K562 (cell line): ENCODE measurements around the gene SERPINA9. TPM values are rescaled to one million over a fixed set of nuclear protein-coding genes. Genes with fewer than 3 reads are reported as not detected.

ENCODE experiments used
- ATAC-seq: fragments of 200-7000 bp; cut with Tn5 transposase; 3 replicates; pipeline ENCODE4 v1.9.1; 2020; ENCODE audit warnings: moderate library complexity
- BruUV-seq: library from RNA; stranded (reverse); fragments of 400-500 nt; replicated peaks from 2 replicates; lab custom pipeline; 2021; lab: Mats Ljungman, UMichigan
- CTCF ChIA-PET: fragments of 300-600 bp; formaldehyde crosslinking; extraction: SDS; loops from one replicate; lab custom pipeline; 2021; ENCODE audit warnings: low intra/inter-chr PET ratio; lab: Yijun Ruan, JAX
- POLR2A ChIA-PET: fragments of 300-600, 350-650 bp; sonication (Branson Sonifier 250); formaldehyde crosslinking; extraction: SDS; loops from one replicate; lab custom pipeline; 2021; ENCODE audit warnings: antibody characterized with exemption, inconsistent platforms; lab: Yijun Ruan, JAX
- DNase-seq, 4 experiments: peaks; one replicate each; pipeline versions ENCODE4 v3.0.0 to v3.0.0-alpha.2; 2011 to 2018; ENCODE audit warnings: low spot score in 3 of 4, mixed read lengths in 3 of 4; ENCODE audit errors: extremely low read depth in 1 of 4
- FAIRE-seq: peaks from 2 replicates; lab custom pipeline; 2011; peaks lifted over from hg19 to GRCh38; lab: Jason Lieb, UNC
- H2AFZ ChIP-seq: 2 replicates; pipeline ENCODE4 v1.6.0; 2011; ENCODE audit warnings: low read depth, low read length, control low read depth, inconsistent platforms
- H3K27ac ChIP-seq: fragments of 200-600 bp; 3 replicates; pipeline ENCODE4 v1.8.0; 2011; ENCODE audit warnings: low read depth, mild to moderate bottlenecking, control low read depth, inconsistent platforms, low read length, moderate library complexity, mixed read lengths; ENCODE audit errors: extremely low read depth
- H3K27me3 ChIP-seq, 2 experiments: fragments of 300-600 bp in 1 of 2; 2 replicates in 1 of 2; 3 replicates in 1 of 2; pipeline versions ENCODE4 v1.6.0 to v1.8.0; 2011; ENCODE audit warnings: inconsistent platforms in 2 of 2, low read length in 2 of 2, mild to moderate bottlenecking in 1 of 2, mixed read lengths in 1 of 2, moderate library complexity in 1 of 2; ENCODE audit not compliant: control insufficient read depth in 2 of 2, insufficient read depth in 2 of 2
- H3K36me3 ChIP-seq: fragments of 300-600 bp; 3 replicates; pipeline ENCODE4 v1.8.0; 2011; ENCODE audit warnings: mild to moderate bottlenecking, low read length, inconsistent platforms; ENCODE audit not compliant: control insufficient read depth, insufficient read depth
- H3K4me1 ChIP-seq, 2 experiments: fragments of 200-600 bp in 1 of 2; replicated peaks in 1 of 2; 2 replicates in 1 of 2; 3 replicates in 1 of 2; pipeline versions ENCODE4 v1.5.1 to v1.8.0; 2011; ENCODE audit warnings: inconsistent platforms in 2 of 2, low read length in 2 of 2, mild to moderate bottlenecking in 1 of 2, mixed read lengths in 1 of 2, moderate library complexity in 1 of 2; ENCODE audit not compliant: control insufficient read depth in 2 of 2, insufficient read depth in 2 of 2
- H3K4me2 ChIP-seq: 2 replicates; pipeline ENCODE4 v1.6.1; 2011; ENCODE audit warnings: low read length, control low read depth, inconsistent platforms, mixed read lengths; ENCODE audit not compliant: insufficient read depth
- H3K4me3 ChIP-seq: fragments of 200-600 bp; sonication (generic), shearing (Covaris generic); 2 replicates; pipeline ENCODE4 v1.5.1; 2016; ENCODE audit warnings: control low read depth, inconsistent platforms
- H3K79me2 ChIP-seq: fragments of 200-600 bp; 3 replicates; pipeline ENCODE4 v1.8.0; 2011; ENCODE audit warnings: low read length, inconsistent platforms; ENCODE audit not compliant: control insufficient read depth, insufficient read depth
- H3K9ac ChIP-seq, 2 experiments: 2 replicates each; pipeline versions ENCODE4 v1.6.0 to v1.6.1; 2011; ENCODE audit warnings: low read depth in 2 of 2, low read length in 2 of 2, control low read depth in 1 of 2, inconsistent platforms in 1 of 2, mild to moderate bottlenecking in 1 of 2, mixed read lengths in 1 of 2; ENCODE audit not compliant: insufficient read depth in 1 of 2
- H3K9me1 ChIP-seq: one replicate; pipeline ENCODE4 v1.6.0; 2011; ENCODE audit warnings: inconsistent platforms, mild to moderate bottlenecking, low read length, moderate library complexity; ENCODE audit not compliant: control insufficient read depth, insufficient read depth
- H3K9me3 ChIP-seq: replicated peaks from 2 replicates; pipeline ENCODE4 v1.5.1; 2011; ENCODE audit warnings: low read depth, low read length, inconsistent platforms; ENCODE audit not compliant: control insufficient read depth, insufficient read depth
- H4K20me1 ChIP-seq: replicated peaks from 2 replicates; pipeline ENCODE4 v1.6.1; 2011; ENCODE audit warnings: low read length, inconsistent platforms, mixed read lengths; ENCODE audit not compliant: control insufficient read depth, insufficient read depth
- COPS2 ChIP-seq: fragments of 450-650 bp; conservative IDR thresholded peaks from 2 replicates; pipeline ENCODE4 v1.6.1; 2016; ENCODE audit warnings: mild to moderate bottlenecking, moderate library complexity
- EHMT2 ChIP-seq: fragments of 450-650 bp; IDR thresholded peaks from 2 replicates; pipeline ENCODE4 v1.6.1; 2018; ENCODE audit warnings: antibody characterized with exemption
- HNRNPUL1 ChIP-seq: fragments of 200-400 bp; formaldehyde crosslinking; IDR thresholded peaks from 2 replicates; pipeline ENCODE4 v1.6.1; 2017; ENCODE audit warnings: low read length
- ZNF274 ChIP-seq: IDR thresholded peaks from 2 replicates; pipeline ENCODE4 v1.6.1; 2011; ENCODE audit warnings: low read depth, mild to moderate bottlenecking, low read length, moderate library complexity, borderline replicate concordance
- WGBS: fragments of 100-300 bp; shearing (Covaris generic); methylation state at CpG from one replicate; pipeline ENCODE4 v1.1.6; 2016; ENCODE audit warnings: low coverage, mixed read lengths; ENCODE audit not compliant: insufficient coverage; ENCODE audit errors: missing lambda C conversion rate; 5-methylcytosine and 5-hydroxymethylcytosine counted together
- in situ Hi-C: fragments of 300-500 bp; cut with MboI; formaldehyde crosslinking; loops from 4 replicates; pipeline ENCODE4 v1.15.0; 2018; ENCODE audit warnings: inconsistent platforms, mixed read lengths
- intact Hi-C: fragments of 100-400 bp; cut with micrococcal nuclease; formaldehyde crosslinking; loops from 2 replicates; pipeline ENCODE4 v1.14.2; 2022
- polyA plus RNA-seq, 8 experiments: library from polyadenylated mRNA; depleted of rRNA in 4 of 8; stranded (reverse) in 5 of 8; unstranded in 3 of 8; fragments of >200 nt; fragmentation: Nextera tagmentation in 2 of 8; fragmentation: Illumina TruSeq in 1 of 8; extraction: Ambion mirVana in 2 of 8; extraction: Trizol in 1 of 8; gene quantifications; 2 replicates each; pipeline versions ENCODE4 v1.2.1 to v1.2.3, GENCODE V29; 2011 to 2014; ENCODE audit warnings: inconsistent platforms in 1 of 8, missing spikeins in 1 of 8
- total RNA-seq, 7 experiments: library from RNA; depleted of rRNA in 6 of 7; stranded (reverse); fragments of >200 nt in 6 of 7; fragmentation: Illumina TruSeq in 2 of 7; extraction: Trizol in 2 of 7; gene quantifications; 2 replicates each; pipeline versions ENCODE4 v1.2.1 to v1.2.3, GENCODE V29; 2011 to 2021; ENCODE audit warnings: low replicate concordance in 1 of 7

SERPINA9 gene
- total and polyA plus RNA-seq, 9 of the 15 experiments (the other 6 are each of a cell fraction or from before 2014, with no cell fraction given): not detected

DNA sequence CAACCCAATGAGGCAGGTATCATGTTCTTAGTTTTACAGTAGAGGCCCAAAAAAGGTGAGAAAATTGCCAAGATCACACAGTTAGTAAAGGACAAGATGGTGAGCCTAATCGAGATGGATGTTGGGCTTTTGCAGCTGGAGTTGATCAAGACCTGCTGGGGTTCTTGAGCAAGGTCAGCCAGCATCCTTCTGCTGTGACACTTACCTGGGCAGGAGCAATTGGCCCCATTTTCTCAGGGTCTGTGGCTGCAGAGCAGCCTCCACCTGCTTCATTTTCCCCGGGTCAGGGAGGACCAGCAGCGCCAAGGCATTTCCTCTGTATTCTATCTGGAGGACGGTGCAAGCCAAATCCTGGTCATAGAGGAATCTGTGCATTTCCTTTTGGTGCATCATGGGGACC, 29.9 kb downstream of the SERPINA9 start:
- Histone ChIP-seq H3K4me2 (no peak overlapping the region), H3K9ac (no peak overlapping the region)
- intact Hi-C loops: no loop called here
- ATAC-seq: no peak
- TF ChIP-seq ZNF274 (no peak), EHMT2 (no peak), HNRNPUL1 (no peak)
- TF ChIP-seq, all 486 proteins: peak for 0
- no peaks in the 10 kb centered on the region for H3K79me2 ChIP-seq
- no peak overlapping the region for H3K4me3 ChIP-seq
- POLR2A ChIA-PET: no interaction called here
- WGBS: 10% methylated on average over 1 of the region's 4 CpGs
- CTCF ChIA-PET: no interaction called here
- BruUV-seq: no TSS peak
- in situ Hi-C loops: no loop called here
- no peak overlapping the region for H3K27ac ChIP-seq
- H3K4me1 ChIP-seq: no peaks in the 10 kb centered on the region
- H4K20me1 ChIP-seq: no peaks in the 10 kb centered on the region
- H3K36me3 ChIP-seq: no peaks in the 10 kb centered on the region
- no peak overlapping the region for H2AFZ ChIP-seq
- no peaks in the 10 kb centered on the region for H3K9me1 ChIP-seq
- H3K27me3 ChIP-seq: no peaks in the 10 kb centered on the region
- DNase-seq: no peak
- no peak for FAIRE-seq
- no peaks in the 10 kb centered on the region for H3K9me3 ChIP-seq

DNA sequence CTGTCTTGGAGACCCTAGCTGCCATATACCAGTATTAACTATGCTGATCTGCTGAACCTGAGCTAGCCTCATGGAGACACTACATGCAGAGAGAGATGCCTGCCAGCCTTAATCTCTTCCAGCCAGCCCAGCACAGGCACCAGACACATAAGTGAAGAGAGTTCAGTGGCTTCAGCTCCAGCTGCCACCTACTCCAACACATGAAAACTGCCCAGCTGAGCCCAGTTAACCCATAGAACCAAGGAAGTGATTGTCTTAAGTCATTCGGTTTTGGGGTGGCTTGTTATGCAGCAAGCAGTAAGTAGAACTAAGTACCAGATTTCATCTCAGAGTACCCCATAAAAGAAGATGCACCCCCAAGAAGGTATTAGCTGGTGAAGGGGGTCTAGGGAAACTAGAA, 31.0 kb downstream of the SERPINA9 start:
- H3K9me1 ChIP-seq: no peaks in the 10 kb centered on the region
- no peak overlapping the region for H3K4me3 ChIP-seq
- no peak for ATAC-seq
- H2AFZ ChIP-seq: no peak overlapping the region
- no peaks in the 10 kb centered on the region for H3K27me3 ChIP-seq
- POLR2A ChIA-PET: no interaction called here
- H3K27ac ChIP-seq: no peak overlapping the region
- CTCF ChIA-PET: no interaction called here
- no peak overlapping the region for H3K4me2 ChIP-seq
- TF ChIP-seq COPS2: no peak
- intact Hi-C loops (no loop called here), in situ Hi-C loops (no loop called here)
- FAIRE-seq: no peak
- no peak overlapping the region for H3K9ac ChIP-seq
- DNase-seq: no peak
- no peaks in the 10 kb centered on the region for H3K4me1 ChIP-seq
- no peaks in the 10 kb centered on the region for H3K79me2 ChIP-seq
- H4K20me1 ChIP-seq: no peaks in the 10 kb centered on the region
- no peaks in the 10 kb centered on the region for H3K9me3 ChIP-seq
- BruUV-seq: no TSS peak
- WGBS: no CpG with 5 or more reads among the region's 1 CpG
- H3K36me3 ChIP-seq: no peaks in the 10 kb centered on the region
